T-helper 17 cell (primary cell): ENCODE results near the gene DHCR7. TPM values are rescaled to one million over a fixed set of nuclear protein-coding genes. Genes with fewer than 3 reads are reported as not detected.
"Not testable (repeated sequence)": the region's sequence is repeated elsewhere in the genome, so short reads cannot be mapped to it uniquely, and the experiment has no call there.

Experiments used
- ATAC-seq: fragments of 150-1000 bp; cut with Tn5 transposase; 2 replicates; pipeline ENCODE4 v1.10.0; 2021; ENCODE audit warnings: mild to moderate bottlenecking, moderate library complexity
- DNase-seq, 3 donors: peaks; one replicate each; pipeline versions ENCODE4 v3.0.0 to v3.0.0-alpha.2; 2020 to 2021
- H3K9me3 ChIP-seq: one replicate; pipeline ENCODE4 v1.7.0; 2013; ENCODE audit warnings: low read length, mild to moderate bottlenecking; ENCODE audit not compliant: control insufficient read depth, poor library complexity, severe bottlenecking
- H3K27ac Mint-ChIP-seq: one replicate; pipeline ENCODE4 v1.8.0; 2022; ENCODE audit warnings: mild to moderate bottlenecking, moderate library complexity, mixed read lengths
- H3K27me3 Mint-ChIP-seq: one replicate; pipeline ENCODE4 v1.8.0; 2022; ENCODE audit warnings: mixed read lengths
- H3K36me3 Mint-ChIP-seq: one replicate; pipeline ENCODE4 v1.8.0; 2022; ENCODE audit warnings: low read depth, mixed read lengths
- H3K4me1 Mint-ChIP-seq: one replicate; pipeline ENCODE4 v1.8.0; 2022; ENCODE audit warnings: mild to moderate bottlenecking, mixed read lengths
- H3K4me3 Mint-ChIP-seq: one replicate; pipeline ENCODE4 v1.8.0; 2022; ENCODE audit warnings: mild to moderate bottlenecking, moderate library complexity, mixed read lengths
- total RNA-seq, 4 donors: library from RNA in 2 of 4; stranded (reverse) in 2 of 4; gene quantifications; one replicate each; pipeline ENCODE4 v1.2.3 and lab custom pipeline; 2022 to 2026

Gene DHCR7
- total RNA-seq, 2 donors from 2014 or later = 16.8 to 26.7 TPM

GRCh38 chr11:71423181-71423790, 24.9 kb downstream of the DHCR7 start:
- Mint-ChIP-seq H3K4me1 (peaks cover 4% of the 10 kb centered on the region), H3K36me3 (no peaks in the 10 kb centered on the region), H3K4me3 (no peak overlapping the region), H3K27ac (peak overlapping the region; percentile 47), H3K27me3 (no peaks in the 10 kb centered on the region)
- no peaks in the 10 kb centered on the region for H3K9me3 ChIP-seq
- ATAC-seq = no peak
- DNase-seq = no peak

GRCh38 chr11:71422318-71422717, 25.9 kb downstream of the DHCR7 start:
- not testable (repeated sequence) for H3K4me1 Mint-ChIP-seq, DNase-seq, H3K27ac Mint-ChIP-seq, H3K9me3 ChIP-seq, H3K36me3 Mint-ChIP-seq, H3K4me3 Mint-ChIP-seq, H3K27me3 Mint-ChIP-seq, ATAC-seq

GRCh38 chr11:71421392-71421950, 26.7 kb downstream of the DHCR7 start:
- DNase-seq = no peak
- no peaks in the 10 kb centered on the region for H3K27me3 Mint-ChIP-seq
- H3K36me3 Mint-ChIP-seq = no peaks in the 10 kb centered on the region
- H3K4me3 Mint-ChIP-seq = no peak overlapping the region
- no peak overlapping the region for H3K27ac Mint-ChIP-seq
- H3K9me3 ChIP-seq = no peaks in the 10 kb centered on the region
- no peak for ATAC-seq
- H3K4me1 Mint-ChIP-seq = peaks cover 4% of the 10 kb centered on the region

GRCh38 chr11:71420455-71421241, 27.5 kb downstream of the DHCR7 start:
- Mint-ChIP-seq H3K4me3 (no peak overlapping the region), H3K27ac (no peak overlapping the region), H3K36me3 (no peaks in the 10 kb centered on the region), H3K27me3 (no peaks in the 10 kb centered on the region), H3K4me1 (peaks cover 4% of the 10 kb centered on the region)
- H3K9me3 ChIP-seq = no peaks in the 10 kb centered on the region
- no peak for ATAC-seq
- DNase-seq = no peak

- no peak for DNase-seq
- Mint-ChIP-seq H3K27me3 (no peaks in the 10 kb centered on the region), H3K4me1 (peaks cover 2% of the 10 kb centered on the region), H3K36me3 (no peaks in the 10 kb centered on the region), H3K4me3 (no peak overlapping the region), H3K27ac (no peak overlapping the region)
- ATAC-seq = no peak
- no peaks in the 10 kb centered on the region for H3K9me3 ChIP-seq
Observed at GRCh38 chr11:71418643-71419042, 29.6 kb downstream of the DHCR7 start.

GRCh38 chr11:71414645-71415044, 33.5 kb downstream of the DHCR7 start:
- Mint-ChIP-seq H3K4me1 (no peaks in the 10 kb centered on the region), H3K27ac (no peak overlapping the region), H3K27me3 (peaks cover under 1% of the 10 kb centered on the region), H3K36me3 (no peaks in the 10 kb centered on the region), H3K4me3 (no peak overlapping the region)
- DNase-seq (no peak), ATAC-seq (no peak)
- H3K9me3 ChIP-seq = no peaks in the 10 kb centered on the region

GRCh38 chr11:71410363-71410966, 37.7 kb downstream of the DHCR7 start:
- DNase-seq (no peak), ATAC-seq (no peak)
- Mint-ChIP-seq H3K36me3 (no peaks in the 10 kb centered on the region), H3K4me1 (no peaks in the 10 kb centered on the region), H3K4me3 (no peak overlapping the region), H3K27me3 (peaks cover 8% of the 10 kb centered on the region), H3K27ac (no peak overlapping the region)
- H3K9me3 ChIP-seq = no peaks in the 10 kb centered on the region

GRCh38 chr11:71408826-71409225, 39.4 kb downstream of the DHCR7 start:
- Mint-ChIP-seq H3K4me1 (no peaks in the 10 kb centered on the region), H3K4me3 (no peak overlapping the region), H3K36me3 (no peaks in the 10 kb centered on the region), H3K27me3 (peaks cover 8% of the 10 kb centered on the region), H3K27ac (no peak overlapping the region)
- ATAC-seq (no peak), DNase-seq (no peak)
- no peaks in the 10 kb centered on the region for H3K9me3 ChIP-seq

- Mint-ChIP-seq H3K4me1 (no peaks in the 10 kb centered on the region), H3K27me3 (peaks cover 8% of the 10 kb centered on the region), H3K36me3 (no peaks in the 10 kb centered on the region), H3K27ac (no peak overlapping the region), H3K4me3 (no peak overlapping the region)
- DNase-seq (no peak), ATAC-seq (no peak)
- no peaks in the 10 kb centered on the region for H3K9me3 ChIP-seq
Observed at GRCh38 chr11:71407356-71407755, 40.8 kb downstream of the DHCR7 start.

GRCh38 chr11:71406681-71407080, 41.5 kb downstream of the DHCR7 start:
- Mint-ChIP-seq H3K4me1 (no peaks in the 10 kb centered on the region), H3K36me3 (no peaks in the 10 kb centered on the region), H3K4me3 (no peak overlapping the region), H3K27ac (no peak overlapping the region), H3K27me3 (peaks cover 8% of the 10 kb centered on the region)
- no peak for ATAC-seq
- H3K9me3 ChIP-seq = no peaks in the 10 kb centered on the region
- DNase-seq = no peak

- H3K4me1 Mint-ChIP-seq = no peaks in the 10 kb centered on the region
- H3K9me3 ChIP-seq = no peaks in the 10 kb centered on the region
- no peak overlapping the region for H3K27ac Mint-ChIP-seq
- H3K4me3 Mint-ChIP-seq = no peak overlapping the region
- DNase-seq (no peak), ATAC-seq (no peak)
- peaks cover 3% of the 10 kb centered on the region for H3K27me3 Mint-ChIP-seq
- H3K36me3 Mint-ChIP-seq = no peaks in the 10 kb centered on the region
Observed at GRCh38 chr11:71404209-71404608, 44.0 kb downstream of the DHCR7 start.

GRCh38 chr11:71402878-71403277, 45.3 kb downstream of the DHCR7 start:
- no peaks in the 10 kb centered on the region for H3K9me3 ChIP-seq
- no peaks in the 10 kb centered on the region for H3K4me1 Mint-ChIP-seq
- ATAC-seq (no peak), DNase-seq (no peak)
- H3K27me3 Mint-ChIP-seq = no peaks in the 10 kb centered on the region
- H3K4me3 Mint-ChIP-seq = no peak overlapping the region
- no peaks in the 10 kb centered on the region for H3K36me3 Mint-ChIP-seq
- H3K27ac Mint-ChIP-seq = no peak overlapping the region

GRCh38 chr11:71400216-71400615, 48.0 kb downstream of the DHCR7 start:
- Mint-ChIP-seq H3K36me3 (no peaks in the 10 kb centered on the region), H3K4me3 (no peak overlapping the region), H3K4me1 (no peaks in the 10 kb centered on the region), H3K27ac (no peak overlapping the region), H3K27me3 (peaks cover 7% of the 10 kb centered on the region)
- ATAC-seq (no peak), DNase-seq (no peak)
- H3K9me3 ChIP-seq = no peaks in the 10 kb centered on the region
